Ammon's horn (tissue), 1 donor: ENCODE data around the gene SPIRE1.

Experiments
- DNase-seq: peaks from one replicate; pipeline ENCODE4 v3.0.0-alpha.2; 2016; ENCODE audit warnings: low spot score

Gene SPIRE1

GRCh38 chr18:12443551-12443950 is 214.4 kb downstream of the SPIRE1 start:
- DNase-seq, result no peak

GRCh38 chr18:12442946-12443345 is 215.0 kb downstream of the SPIRE1 start:
- no peak for DNase-seq

GRCh38 chr18:12441475-12442034 is 216.4 kb downstream of the SPIRE1 start:
- no peak for DNase-seq

DNA sequence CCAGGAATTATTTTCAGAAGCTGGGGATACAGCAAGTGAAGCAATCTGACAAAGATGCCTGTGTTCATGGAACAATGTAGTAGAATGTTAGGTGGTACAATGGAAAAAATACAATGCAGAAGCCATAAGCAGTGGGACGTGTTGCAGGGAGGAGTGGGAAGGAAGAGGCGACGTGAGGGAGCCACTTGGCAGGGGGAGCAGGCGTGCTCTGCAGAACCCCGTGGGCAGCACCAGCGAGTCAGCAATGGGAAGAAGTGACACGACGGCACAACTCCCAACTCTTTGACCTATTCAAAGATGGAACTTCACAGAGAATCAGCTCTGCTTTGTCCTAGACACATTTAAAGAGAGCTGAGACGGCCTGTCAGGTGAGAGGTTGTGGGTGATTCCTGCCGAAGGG is 219.7 kb downstream of the SPIRE1 start:
- DNase-seq, result no peak

- DNase-seq, result no peak
These were observed 222.0 kb downstream of the SPIRE1 start for GRCh38 chr18:12435867-12436266.

DNA sequence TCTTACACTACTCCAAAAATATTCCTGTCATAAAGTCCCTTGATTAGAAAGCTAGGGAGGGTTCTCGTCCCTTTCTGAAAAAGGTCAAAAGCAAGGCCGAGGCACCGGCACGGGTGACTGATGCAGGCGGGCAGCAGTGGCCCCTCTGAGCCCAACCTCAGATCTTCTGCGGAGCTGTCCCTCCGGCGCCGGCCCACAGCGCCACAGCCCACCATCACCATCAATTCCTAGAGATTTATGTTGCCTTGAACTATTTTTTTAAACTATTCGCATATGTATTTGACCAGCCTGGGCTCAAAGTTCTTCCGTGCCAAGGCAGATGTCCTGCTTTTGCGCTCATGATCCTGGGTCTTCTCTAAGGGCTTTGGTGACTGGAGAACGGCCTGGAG is 223.4 kb downstream of the SPIRE1 start:
- DNase-seq, result no peak

DNA sequence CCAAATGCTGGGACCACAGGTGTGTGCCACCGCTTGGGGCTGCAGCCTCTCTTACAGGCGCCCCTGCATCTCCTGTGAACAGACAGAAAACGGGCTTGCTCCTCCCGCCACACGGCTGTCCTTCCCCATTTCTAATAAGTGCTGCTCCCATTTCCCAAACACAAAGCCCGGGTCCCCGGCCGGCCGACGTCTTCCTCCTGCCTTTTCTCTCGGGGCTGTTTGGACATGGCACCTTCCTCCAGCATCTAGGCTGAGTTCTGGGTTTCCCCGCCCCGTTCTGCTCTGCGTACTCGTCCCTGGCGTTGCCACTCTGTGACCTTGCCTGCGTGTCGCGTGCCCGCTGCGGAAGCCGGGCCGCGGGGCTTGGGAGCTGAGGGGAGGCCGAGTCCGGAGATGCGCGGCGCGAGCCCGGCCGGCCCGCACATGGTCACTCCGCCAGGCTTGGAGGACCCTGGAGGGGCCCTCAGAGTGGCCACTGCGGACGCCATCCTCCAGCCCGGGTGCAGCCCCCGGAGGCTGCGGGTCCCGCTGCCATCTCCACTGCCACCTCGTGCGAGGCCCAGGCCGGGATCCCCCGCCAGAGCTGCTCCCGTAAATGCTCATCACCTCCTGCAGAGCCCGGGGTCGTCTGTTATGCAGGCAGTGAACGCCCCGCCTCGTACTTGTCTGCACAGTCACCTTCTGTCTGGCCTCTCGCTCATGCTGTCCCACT is 223.9 kb downstream of the SPIRE1 start:
- no peak for DNase-seq

- no peak for DNase-seq
These were observed 225.0 kb downstream of the SPIRE1 start for GRCh38 chr18:12432881-12433280.

- DNase-seq, result no peak
These were observed 225.7 kb downstream of the SPIRE1 start for GRCh38 chr18:12432196-12432595.

GRCh38 chr18:12431561-12431960 is 226.3 kb downstream of the SPIRE1 start:
- DNase-seq, result no peak

DNA sequence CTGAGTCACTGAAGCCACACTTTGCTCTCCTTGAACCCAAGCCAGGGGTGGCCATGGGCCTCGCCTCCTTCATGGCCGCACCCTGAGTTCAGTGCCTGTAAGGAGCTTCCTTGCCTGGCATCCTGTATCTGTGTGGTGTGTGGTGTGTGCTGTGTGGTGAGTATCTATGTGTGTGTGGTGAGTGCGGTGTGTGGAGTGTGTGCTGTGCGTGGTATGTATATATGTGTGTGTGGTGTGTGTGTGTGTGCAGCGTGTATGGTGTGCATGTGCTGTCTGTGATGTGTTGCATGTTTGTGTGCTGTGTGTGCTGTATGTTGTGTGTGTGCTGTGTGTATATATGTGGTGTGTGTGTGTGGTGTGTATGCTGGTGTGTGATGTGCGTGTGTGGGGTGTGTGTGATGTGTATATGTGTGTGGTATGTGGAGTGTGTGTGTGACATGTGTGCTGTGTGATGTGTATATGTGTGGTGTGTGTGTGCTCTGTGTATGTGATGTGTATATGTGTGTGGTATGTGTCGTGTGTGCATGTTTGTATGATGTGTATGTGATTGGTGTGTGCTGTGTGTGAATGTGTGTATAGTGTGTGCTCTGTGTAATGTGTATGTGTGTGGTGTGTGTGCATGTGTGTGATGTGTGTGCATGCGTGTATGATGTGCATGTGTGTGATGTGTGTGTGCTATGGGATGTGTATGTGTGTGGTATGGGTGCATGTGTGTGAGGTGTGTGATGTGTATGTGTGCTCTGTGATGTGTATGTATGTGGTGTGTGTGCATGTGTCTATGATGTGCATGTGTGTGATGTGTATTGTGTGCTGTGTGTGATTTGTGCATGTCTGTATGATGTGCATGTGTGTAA is 227.5 kb downstream of the SPIRE1 start:
- no peak for DNase-seq

GRCh38 chr18:12429556-12429955 is 228.4 kb downstream of the SPIRE1 start:
- DNase-seq, result no peak

- no peak for DNase-seq
These were observed 229.0 kb downstream of the SPIRE1 start for GRCh38 chr18:12428923-12429322.

GRCh38 chr18:12426924-12427323 is 231.0 kb downstream of the SPIRE1 start:
- no peak for DNase-seq

DNA sequence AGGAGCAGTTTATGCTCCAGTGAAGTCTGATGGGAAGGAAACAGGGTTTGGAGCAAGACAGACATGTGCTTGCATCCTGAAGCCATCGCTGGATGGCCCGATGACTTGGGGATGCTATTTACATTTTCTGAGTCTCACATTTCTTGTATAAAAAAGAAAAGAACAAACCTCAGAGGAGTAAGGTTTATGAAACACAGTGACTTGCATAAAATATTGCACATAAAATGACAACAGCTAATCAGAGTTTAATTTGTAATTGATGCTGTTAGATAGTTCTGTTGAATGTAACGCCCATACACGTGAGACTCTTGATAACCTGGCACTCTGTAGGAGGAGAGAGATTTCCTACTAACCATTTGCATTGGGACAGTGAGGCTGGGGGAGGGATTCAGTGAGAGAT is 233.7 kb downstream of the SPIRE1 start:
- DNase-seq, result no peak

DNA sequence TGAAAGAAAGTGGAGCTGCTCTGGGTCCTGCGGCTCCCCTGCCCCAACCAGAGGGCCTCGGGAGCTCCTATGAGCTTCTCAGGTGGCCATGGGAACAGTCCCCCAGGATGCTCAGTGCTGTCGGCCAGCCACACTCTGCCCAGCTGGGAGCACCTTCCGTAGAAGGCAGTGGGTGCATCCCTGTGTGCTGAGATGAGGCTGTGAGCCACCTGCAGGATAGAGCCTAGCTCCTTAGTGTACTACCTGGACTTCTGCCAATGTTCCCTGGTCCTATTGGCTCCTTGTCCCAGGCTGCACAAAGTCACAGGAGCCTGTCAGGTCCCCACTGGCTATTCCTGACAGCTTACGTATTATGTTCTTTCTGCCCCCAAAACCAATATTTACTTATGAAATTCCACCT is 234.1 kb downstream of the SPIRE1 start:
- no peak for DNase-seq

DNA sequence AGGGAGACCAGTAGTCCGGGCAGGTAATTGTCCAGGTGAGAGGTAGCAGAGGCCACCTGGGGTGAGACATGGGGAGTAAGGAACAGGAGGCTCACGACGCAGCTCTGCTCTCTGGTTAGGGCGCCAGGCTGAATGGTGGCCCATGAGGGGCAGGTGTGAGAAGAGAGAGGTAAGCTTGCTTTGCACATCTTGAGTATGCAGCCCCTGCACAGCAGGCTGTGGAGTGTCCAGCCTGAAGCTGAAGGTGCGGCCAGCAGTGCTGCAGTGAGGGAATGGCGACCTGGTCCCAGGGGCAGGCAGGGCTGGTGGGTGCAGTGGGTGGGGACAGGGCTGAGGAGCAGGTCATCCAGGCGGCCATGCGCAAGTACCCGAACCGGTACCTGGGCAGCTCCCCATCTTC is 234.5 kb downstream of the SPIRE1 start:
- DNase-seq, result no peak

DNA sequence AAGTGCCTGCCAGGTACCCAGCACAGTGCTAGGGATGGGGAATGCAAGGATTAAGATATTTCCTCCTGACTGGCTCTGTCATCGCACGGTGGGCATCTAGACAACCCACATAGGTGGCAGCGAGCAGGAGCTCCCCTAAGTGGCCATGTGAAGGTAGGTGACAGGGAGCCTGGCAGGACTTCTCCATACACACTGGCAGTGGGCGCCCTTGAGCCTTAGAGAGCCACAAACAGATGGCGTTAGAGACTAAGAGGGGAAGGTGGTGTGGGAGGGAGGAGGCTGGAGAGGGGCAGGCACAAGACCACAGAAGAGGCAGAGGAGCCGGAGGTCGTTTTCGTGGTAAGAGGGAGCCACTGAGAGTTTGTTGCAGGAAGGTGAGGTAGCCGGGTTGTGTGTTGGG is 235.0 kb downstream of the SPIRE1 start:
- DNase-seq, result no peak

DNA sequence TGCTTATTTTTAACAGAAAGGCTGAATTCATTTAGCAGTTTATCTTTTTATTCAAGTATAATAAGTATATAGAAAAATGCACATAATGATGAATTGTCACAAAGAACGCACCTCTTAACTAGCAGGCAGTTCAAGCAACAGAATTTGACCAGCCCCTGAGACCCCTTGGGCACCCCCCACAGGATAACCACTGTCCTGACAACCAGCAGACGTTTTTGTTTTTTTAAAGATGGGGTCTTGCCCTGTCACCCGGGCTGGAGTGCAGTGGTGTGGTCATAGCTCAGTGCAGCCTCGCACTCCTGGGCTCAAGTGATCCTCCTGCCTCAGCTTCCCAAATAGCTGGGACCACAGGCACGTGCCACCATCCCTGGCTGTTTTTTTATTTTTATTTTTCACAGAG is 236.2 kb downstream of the SPIRE1 start:
- DNase-seq, result no peak

DNA sequence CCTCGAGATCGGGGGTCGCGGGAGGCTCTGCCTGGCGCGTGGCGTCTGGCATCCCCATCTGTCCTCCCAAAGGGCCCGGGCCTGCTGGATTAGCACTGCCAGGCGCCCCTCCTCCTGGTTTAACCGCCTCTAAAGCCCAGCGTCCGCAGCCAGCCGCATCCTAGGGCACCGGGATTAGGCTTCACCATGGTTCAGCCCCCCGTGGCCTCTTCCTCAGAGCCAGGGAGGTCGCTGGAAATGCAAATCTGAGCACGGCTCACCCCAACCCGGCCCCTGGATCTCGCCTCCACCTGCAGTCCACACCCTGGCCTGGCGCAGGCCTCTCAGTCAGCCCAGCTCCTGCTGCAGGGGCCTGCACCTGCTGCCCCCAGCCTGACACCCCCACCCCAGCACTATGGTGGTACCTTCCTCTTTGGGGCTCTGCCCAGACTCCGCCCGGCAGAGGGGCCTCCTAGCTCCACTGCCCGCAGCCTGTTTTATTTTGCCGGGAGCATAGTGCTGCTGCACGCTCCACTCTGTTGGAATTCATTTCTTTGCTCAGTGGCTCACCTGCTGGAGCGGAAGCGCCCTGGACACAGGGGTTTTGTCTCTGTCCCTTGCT is 237.0 kb downstream of the SPIRE1 start:
- no peak for DNase-seq

- no peak for DNase-seq
These were observed 240.2 kb downstream of the SPIRE1 start for GRCh38 chr18:12417687-12418086.

DNA sequence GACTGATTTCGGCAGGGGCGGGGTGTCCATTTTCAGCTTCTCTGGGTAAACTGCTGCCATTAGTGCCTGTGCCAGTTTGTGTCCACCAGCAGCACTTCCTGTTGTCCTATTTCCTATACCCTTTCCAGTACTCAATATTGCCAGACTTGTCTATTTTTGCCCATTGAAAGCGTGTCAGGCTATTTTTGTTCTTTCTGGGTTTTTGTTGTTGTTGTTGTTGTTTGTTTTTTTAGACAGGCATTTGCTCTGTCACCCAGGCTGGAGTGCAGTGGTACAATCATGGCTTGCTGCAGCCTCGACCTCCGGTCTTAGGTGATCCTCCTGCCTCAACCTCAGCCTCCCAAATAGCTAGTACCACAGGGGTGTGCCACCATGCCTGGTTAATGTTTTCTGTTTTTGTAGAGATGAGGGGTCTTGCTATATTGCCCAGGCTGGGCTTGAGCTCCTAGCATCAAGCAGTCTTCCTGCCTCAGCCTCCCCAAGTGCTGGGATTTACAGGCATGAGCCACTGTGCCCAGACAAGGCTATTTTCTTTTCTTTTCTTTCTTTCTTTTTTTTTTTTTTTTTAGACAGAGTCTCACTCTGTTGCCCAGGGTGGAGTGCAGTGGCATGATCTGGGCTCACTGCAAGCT is 241.7 kb downstream of the SPIRE1 start:
- no peak for DNase-seq
